CD4-positive, CD25-positive, alpha-beta regulatory T cell (primary cell): Measurements from ENCODE around the gene SUMO3. TPM values are rescaled to one million over a fixed set of nuclear protein-coding genes. Genes with fewer than 3 reads are reported as not detected.
A peak's percentile ranks its signal among the peaks of the same experiment; 100 is the strongest.

ENCODE experiments used
- ATAC-seq, 2 donors: fragments of 150-1000 bp; cut with Tn5 transposase; one replicate each; pipeline ENCODE4 v1.10.0; 2021; ENCODE audit warnings: low read depth in 2 of 2, moderate number of reproducible peaks in 2 of 2, moderate library complexity in 1 of 2
- DNase-seq, 3 donors: peaks; one replicate each; pipeline versions ENCODE4 v3.0.0 to v3.0.0-alpha.2; 2012 to 2022; ENCODE audit warnings: mixed read lengths in 1 of 3
- H3K27ac ChIP-seq: one replicate; pipeline ENCODE4 v1.7.0; 2013; ENCODE audit warnings: mild to moderate bottlenecking, low read length; ENCODE audit not compliant: insufficient read depth, poor library complexity, severe bottlenecking
- H3K27me3 ChIP-seq: one replicate; pipeline ENCODE4 v1.7.0; 2013; ENCODE audit warnings: low read length; ENCODE audit not compliant: control insufficient read depth, insufficient read depth
- H3K36me3 ChIP-seq: one replicate; pipeline ENCODE4 v1.7.0; 2013; ENCODE audit warnings: mild to moderate bottlenecking, low read length, moderate library complexity; ENCODE audit not compliant: control insufficient read depth, insufficient read depth
- H3K4me1 ChIP-seq: 2 replicates; pipeline ENCODE4 v1.7.0; 2013; ENCODE audit warnings: mild to moderate bottlenecking, low read length; ENCODE audit not compliant: insufficient read depth, control insufficient read depth, poor library complexity, severe bottlenecking
- H3K4me3 ChIP-seq: one replicate; pipeline ENCODE4 v1.7.0; 2013; ENCODE audit warnings: low read depth, mild to moderate bottlenecking, low read length, moderate library complexity
- H3K9me3 ChIP-seq, 2 experiments: 1 replicate in 1 of 2; 2 replicates in 1 of 2; pipeline ENCODE4 v1.7.0; 2013; ENCODE audit warnings: low read length in 2 of 2, mild to moderate bottlenecking in 1 of 2, moderate library complexity in 1 of 2; ENCODE audit not compliant: control insufficient read depth in 2 of 2
- H3K27ac Mint-ChIP-seq, 3 donors: one replicate each; pipeline ENCODE4 v1.8.0; 2020 to 2022; ENCODE audit warnings: mild to moderate bottlenecking in 3 of 3, mixed read lengths in 3 of 3, moderate library complexity in 2 of 3
- H3K27me3 Mint-ChIP-seq: one replicate; pipeline ENCODE4 v1.8.0; 2022; ENCODE audit warnings: mild to moderate bottlenecking, mixed read lengths
- H3K36me3 Mint-ChIP-seq: one replicate; pipeline ENCODE4 v1.8.0; 2020; ENCODE audit warnings: mixed read lengths
- H3K4me1 Mint-ChIP-seq, 4 donors: one replicate each; pipeline ENCODE4 v1.8.0; 2020 to 2022; ENCODE audit warnings: mixed read lengths in 4 of 4, mild to moderate bottlenecking in 1 of 4
- H3K4me3 Mint-ChIP-seq, 4 donors: one replicate each; pipeline ENCODE4 v1.8.0; 2020 to 2022; ENCODE audit warnings: mild to moderate bottlenecking in 4 of 4, mixed read lengths in 4 of 4, moderate library complexity in 3 of 4
- H3K9me3 Mint-ChIP-seq, 7 donors: one replicate each; pipeline ENCODE4 v1.8.0; 2020 to 2022; ENCODE audit warnings: mixed read lengths in 7 of 7, mild to moderate bottlenecking in 3 of 7, moderate library complexity in 2 of 7
- polyA plus RNA-seq, 4 donors: library from polyadenylated mRNA; unstranded; fragments of 300-500 nt; fragmentation: Illumina TruSeq; gene quantifications; one replicate each; pipeline ENCODE4 v1.2.3, GENCODE V29; 2021
- total RNA-seq: library from RNA; stranded (reverse); gene quantifications from one replicate; pipeline ENCODE4 v1.2.3, GENCODE V29; 2022

Gene SUMO3
- total and polyA plus RNA-seq, 5 donors from 2014 or later, result 65.8 to 88.9 (median 79.5) TPM

- H3K27ac Mint-ChIP-seq, result peak overlapping the region in 1 of 3 donors; percentile 38
- H3K4me3 ChIP-seq, result no peak overlapping the region
- no peak overlapping the region for H3K27ac ChIP-seq
- H3K27me3 Mint-ChIP-seq, result no peaks in the 10 kb centered on the region
- no peak overlapping the region for H3K4me3 Mint-ChIP-seq
- peaks cover 0 to 2% (median 0%) of the 10 kb centered on the region in 7 donors for H3K9me3 Mint-ChIP-seq
- H3K4me1 Mint-ChIP-seq, result peaks cover 0 to 43% (median 9%) of the 10 kb centered on the region in 4 donors
- H3K4me1 ChIP-seq, result no peaks in the 10 kb centered on the region
- H3K9me3 ChIP-seq, result no peaks in the 10 kb centered on the region
- H3K36me3 ChIP-seq, result peaks cover 82% of the 10 kb centered on the region
- ATAC-seq, result no peak
- H3K27me3 ChIP-seq, result no peaks in the 10 kb centered on the region
- H3K36me3 Mint-ChIP-seq, result peaks cover 42% of the 10 kb centered on the region
- DNase-seq, result no peak
These were observed 39.4 kb upstream of the SUMO3 start for GRCh38 chr21:44857127-44857892.

- Mint-ChIP-seq H3K27ac (no peak overlapping the region), H3K4me1 (peaks cover 0 to 47% (median 10%) of the 10 kb centered on the region in 4 donors), H3K36me3 (peaks cover 33% of the 10 kb centered on the region), H3K9me3 (peaks cover 0 to 2% (median 0%) of the 10 kb centered on the region in 7 donors), H3K4me3 (no peak overlapping the region), H3K27me3 (no peaks in the 10 kb centered on the region)
- Histone ChIP-seq H3K4me3 (no peak overlapping the region), H3K4me1 (peaks cover 2% of the 10 kb centered on the region), H3K36me3 (peaks cover 80% of the 10 kb centered on the region), H3K27me3 (no peaks in the 10 kb centered on the region), H3K9me3 (no peaks in the 10 kb centered on the region), H3K27ac (no peak overlapping the region)
- ATAC-seq (no peak), DNase-seq (no peak)
These were observed 38.3 kb upstream of the SUMO3 start for GRCh38 chr21:44856131-44856530.

GRCh38 chr21:44855572-44855971, 37.7 kb upstream of the SUMO3 start:
- peaks cover 0 to 2% (median 0%) of the 10 kb centered on the region in 7 donors for H3K9me3 Mint-ChIP-seq
- Histone ChIP-seq H3K27me3 (no peaks in the 10 kb centered on the region), H3K4me3 (no peak overlapping the region), H3K27ac (no peak overlapping the region), H3K9me3 (no peaks in the 10 kb centered on the region), H3K4me1 (peaks cover 2% of the 10 kb centered on the region), H3K36me3 (peaks cover 82% of the 10 kb centered on the region)
- peaks cover 32% of the 10 kb centered on the region for H3K36me3 Mint-ChIP-seq
- no peak for ATAC-seq
- no peaks in the 10 kb centered on the region for H3K27me3 Mint-ChIP-seq
- H3K27ac Mint-ChIP-seq, result no peak overlapping the region
- no peak overlapping the region for H3K4me3 Mint-ChIP-seq
- DNase-seq, result no peak
- peaks cover 0 to 47% (median 11%) of the 10 kb centered on the region in 4 donors for H3K4me1 Mint-ChIP-seq

- H3K9me3 ChIP-seq, result no peaks in the 10 kb centered on the region
- no peaks in the 10 kb centered on the region for H3K27me3 ChIP-seq
- Mint-ChIP-seq H3K4me1 (peaks cover 0 to 45% (median 11%) of the 10 kb centered on the region in 4 donors), H3K9me3 (peaks cover 0 to 2% (median 0%) of the 10 kb centered on the region in 7 donors), H3K27me3 (no peaks in the 10 kb centered on the region), H3K4me3 (peak overlapping the region in 1 of 4 donors; percentile 36), H3K27ac (peak overlapping the region; percentile 2 to 71 (median 38)), H3K36me3 (peaks cover 32% of the 10 kb centered on the region)
- H3K36me3 ChIP-seq, result peaks cover 88% of the 10 kb centered on the region
- H3K4me3 ChIP-seq, result no peak overlapping the region
- peaks cover 2% of the 10 kb centered on the region for H3K4me1 ChIP-seq
- ATAC-seq (no peak), DNase-seq (no peak)
- no peak overlapping the region for H3K27ac ChIP-seq
These were observed 37.0 kb upstream of the SUMO3 start for GRCh38 chr21:44854664-44855446.

DNA sequence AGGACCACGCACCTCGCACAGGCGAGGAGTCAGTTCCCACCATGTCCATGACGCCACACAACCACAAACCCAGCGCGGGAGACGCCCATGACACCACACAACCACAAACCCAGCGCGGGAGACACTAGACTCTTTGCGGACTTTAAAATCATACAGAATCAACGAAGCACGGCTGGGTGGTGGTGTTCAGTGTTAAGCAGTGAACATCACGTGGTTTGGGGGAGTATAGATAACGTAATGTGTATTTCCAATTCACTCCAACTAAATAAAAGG, 36.5 kb upstream of the SUMO3 start:
- Histone ChIP-seq H3K27me3 (no peaks in the 10 kb centered on the region), H3K36me3 (peaks cover 88% of the 10 kb centered on the region), H3K27ac (no peak overlapping the region), H3K9me3 (no peaks in the 10 kb centered on the region), H3K4me3 (no peak overlapping the region), H3K4me1 (peaks cover 2% of the 10 kb centered on the region)
- Mint-ChIP-seq H3K9me3 (peaks cover 0 to 2% (median 0%) of the 10 kb centered on the region in 7 donors), H3K36me3 (peaks cover 28% of the 10 kb centered on the region), H3K4me3 (peak overlapping the region in 1 of 4 donors; percentile 47), H3K4me1 (peaks cover 0 to 42% (median 10%) of the 10 kb centered on the region in 4 donors), H3K27me3 (no peaks in the 10 kb centered on the region), H3K27ac (peak overlapping the region; percentile 2 to 71 (median 38))
- DNase-seq (no peak), ATAC-seq (no peak)

GRCh38 chr21:44853601-44854390, 35.9 kb upstream of the SUMO3 start:
- ATAC-seq, result no peak
- peaks cover 2% of the 10 kb centered on the region for H3K4me1 ChIP-seq
- no peaks in the 10 kb centered on the region for H3K27me3 Mint-ChIP-seq
- peak overlapping the region in 1 of 4 donors; percentile 47 for H3K4me3 Mint-ChIP-seq
- peaks cover 22% of the 10 kb centered on the region for H3K36me3 Mint-ChIP-seq
- no peak for DNase-seq
- H3K36me3 ChIP-seq, result peaks cover 88% of the 10 kb centered on the region
- no peaks in the 10 kb centered on the region for H3K27me3 ChIP-seq
- H3K27ac ChIP-seq, result no peak overlapping the region
- no peak overlapping the region for H3K4me3 ChIP-seq
- H3K27ac Mint-ChIP-seq, result peak overlapping the region in 1 of 3 donors; percentile 71
- H3K4me1 Mint-ChIP-seq, result peaks cover 0 to 38% (median 9%) of the 10 kb centered on the region in 4 donors
- H3K9me3 ChIP-seq, result no peaks in the 10 kb centered on the region
- peaks cover 0 to 2% (median 0%) of the 10 kb centered on the region in 7 donors for H3K9me3 Mint-ChIP-seq

DNA sequence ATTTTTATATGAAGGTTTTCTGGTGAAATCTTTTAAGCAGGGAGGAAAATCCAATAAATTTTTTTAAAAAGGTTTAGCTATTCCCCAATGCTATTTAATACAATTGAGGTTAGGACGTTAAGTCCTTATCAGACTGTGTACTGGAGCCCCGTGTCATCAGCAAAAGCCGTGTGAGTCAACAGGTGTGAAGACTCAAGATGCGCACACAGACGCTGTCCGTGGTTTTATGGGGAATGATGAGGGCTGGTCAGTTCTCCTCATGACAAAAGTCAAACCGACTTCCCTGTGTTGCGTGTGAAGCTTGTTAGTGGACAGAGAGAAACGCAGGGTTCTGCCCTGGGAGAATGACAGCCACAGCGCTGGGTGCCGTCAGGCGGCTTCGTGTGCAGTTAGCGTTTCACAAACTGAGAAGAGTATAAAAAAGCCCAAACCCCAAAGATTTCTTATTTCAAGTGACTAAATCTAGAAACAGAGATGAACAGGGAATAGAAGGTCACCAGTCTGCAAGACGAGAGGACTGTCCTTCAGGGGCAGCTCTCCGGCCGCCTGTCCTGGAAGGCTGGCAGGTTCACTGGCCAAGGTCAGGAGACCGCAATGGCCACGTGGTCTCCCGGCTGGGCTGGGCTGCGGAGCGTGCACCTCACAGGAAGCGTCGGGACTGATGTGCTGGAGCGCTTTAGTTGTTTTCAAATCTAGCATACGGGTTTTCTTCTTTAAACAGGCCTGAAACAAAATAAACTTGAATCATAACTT, 33.2 kb upstream of the SUMO3 start:
- ATAC-seq, result no peak
- DNase-seq, result no peak
- Mint-ChIP-seq H3K27me3 (peaks cover 4% of the 10 kb centered on the region), H3K36me3 (peaks cover 17% of the 10 kb centered on the region), H3K27ac (peak overlapping the region in 2 of 3 donors; percentile 59 to 74), H3K9me3 (peaks cover 0 to 2% (median 0%) of the 10 kb centered on the region in 7 donors), H3K4me1 (peaks cover 0 to 45% (median 13%) of the 10 kb centered on the region in 4 donors), H3K4me3 (no peak overlapping the region)
- no peaks in the 10 kb centered on the region for H3K27me3 ChIP-seq
- no peak overlapping the region for H3K27ac ChIP-seq
- no peaks in the 10 kb centered on the region for H3K9me3 ChIP-seq
- peaks cover 10% of the 10 kb centered on the region for H3K4me1 ChIP-seq
- peaks cover 66% of the 10 kb centered on the region for H3K36me3 ChIP-seq
- no peak overlapping the region for H3K4me3 ChIP-seq
